HepG2 (cell line): ENCODE data around the gene EFNA2. TPM values are rescaled to one million over a fixed set of nuclear protein-coding genes. Genes with fewer than 3 reads are reported as not detected.

Source experiments
- AGO1 ChIP-seq: fragments of 200-400 bp; formaldehyde crosslinking; IDR thresholded peaks from 2 replicates; pipeline ENCODE4 v1.6.1; 2017; ENCODE audit warnings: mild to moderate bottlenecking, low read depth, low read length, moderate library complexity; ENCODE audit not compliant: poor library complexity, severe bottlenecking
- ATF7-NPFF ChIP-seq: sonication (generic); formaldehyde crosslinking; IDR thresholded peaks from 2 replicates; pipeline ENCODE4 v1.8.1; 2023; ENCODE audit warnings: mild to moderate bottlenecking, low read depth, missing genetic modification reagents, moderate library complexity
- ELF3 ChIP-seq: IDR thresholded peaks from 2 replicates; pipeline ENCODE4 v1.6.1; 2016; ENCODE audit warnings: missing genetic modification reagents, missing compliant biosample characterization
- KLF9 ChIP-seq: IDR thresholded peaks from 2 replicates; pipeline ENCODE4 v1.6.1; 2016; ENCODE audit warnings: low read depth
- POLR2AphosphoS2 ChIP-seq: IDR thresholded peaks from 2 replicates; pipeline ENCODE4 v1.6.1; 2011; ENCODE audit warnings: low read depth, low read length, improper control_type of control experiment
- SOX5 ChIP-seq: IDR thresholded peaks from 2 replicates; pipeline ENCODE4 v1.6.1; 2016; ENCODE audit warnings: borderline replicate concordance
- SP1 ChIP-seq, 2 experiments: fragments of 450-650 bp in 1 of 2; sonication (generic) in 1 of 2; formaldehyde crosslinking in 1 of 2; IDR thresholded peaks; 2 replicates each; pipeline versions ENCODE4 v1.4.0 to v1.6.1; 2016 to 2020; ENCODE audit warnings: missing genetic modification reagents in 1 of 2
- SPEN ChIP-seq: sonication (generic); formaldehyde crosslinking; IDR thresholded peaks from 2 replicates; pipeline ENCODE4 v1.5.1; 2020; ENCODE audit warnings: low read depth, mild to moderate bottlenecking, missing genetic modification reagents
- ZFP36L2 ChIP-seq: sonication (generic); formaldehyde crosslinking; IDR thresholded peaks from 2 replicates; pipeline ENCODE4 v1.4.0; 2020; ENCODE audit warnings: missing genetic modification reagents
- ZFP62 ChIP-seq: sonication (generic); formaldehyde crosslinking; IDR thresholded peaks from 2 replicates; pipeline ENCODE4 v1.4.0; 2020; ENCODE audit warnings: missing genetic modification reagents
- ZNF124 ChIP-seq: sonication (generic); formaldehyde crosslinking; IDR thresholded peaks from 2 replicates; pipeline ENCODE4 v1.4.0; 2020; ENCODE audit warnings: missing genetic modification reagents
- ZNF264 ChIP-seq: sonication (generic); formaldehyde crosslinking; IDR thresholded peaks from 2 replicates; pipeline ENCODE4 v1.4.0; 2020; ENCODE audit warnings: missing genetic modification reagents
- polyA plus RNA-seq, 8 experiments: library from polyadenylated mRNA; depleted of rRNA in 3 of 8; stranded (reverse) in 7 of 8; unstranded in 1 of 8; fragments of >200 nt; fragmentation: Illumina TruSeq in 4 of 8; extraction: Trizol in 4 of 8; gene quantifications; 2 replicates each; pipeline versions ENCODE4 v1.2.1 to v1.2.3, GENCODE V29; 2011 to 2016; ENCODE audit warnings: low read depth in 4 of 8, missing spikeins in 1 of 8, mixed read lengths in 1 of 8; ENCODE audit not compliant: insufficient read depth in 1 of 8
- total RNA-seq, 5 experiments: library from RNA; depleted of rRNA; stranded (reverse); fragments of >200 nt; fragmentation: Illumina TruSeq; extraction: Trizol; gene quantifications; 2 replicates each; pipeline ENCODE4 v1.2.3, GENCODE V29; 2016; ENCODE audit warnings: low read depth in 1 of 5
- TF ChIP-seq, protein P1 (sequence below): sonication (generic); formaldehyde crosslinking; IDR thresholded peaks from one replicate; pipeline ENCODE4 v1.5.1; 2020; ENCODE audit warnings: mild to moderate bottlenecking, missing genetic modification reagents; ENCODE audit errors: not compliant biosample characterization
- TF ChIP-seq, protein P2 (sequence below): sonication (generic); formaldehyde crosslinking; IDR thresholded peaks from 2 replicates; pipeline ENCODE4 v1.5.0; 2020; ENCODE audit warnings: mild to moderate bottlenecking, missing genetic modification reagents
- TF ChIP-seq, protein P3 (sequence below): IDR thresholded peaks from 2 replicates; pipeline ENCODE4 v1.6.1; 2016

The EFNA2 gene
- total and polyA plus RNA-seq, 2 of the 13 experiments (the other 11 are each of a cell fraction or from before 2014, with no cell fraction given): 6.0 to 9.9 TPM

DNA sequence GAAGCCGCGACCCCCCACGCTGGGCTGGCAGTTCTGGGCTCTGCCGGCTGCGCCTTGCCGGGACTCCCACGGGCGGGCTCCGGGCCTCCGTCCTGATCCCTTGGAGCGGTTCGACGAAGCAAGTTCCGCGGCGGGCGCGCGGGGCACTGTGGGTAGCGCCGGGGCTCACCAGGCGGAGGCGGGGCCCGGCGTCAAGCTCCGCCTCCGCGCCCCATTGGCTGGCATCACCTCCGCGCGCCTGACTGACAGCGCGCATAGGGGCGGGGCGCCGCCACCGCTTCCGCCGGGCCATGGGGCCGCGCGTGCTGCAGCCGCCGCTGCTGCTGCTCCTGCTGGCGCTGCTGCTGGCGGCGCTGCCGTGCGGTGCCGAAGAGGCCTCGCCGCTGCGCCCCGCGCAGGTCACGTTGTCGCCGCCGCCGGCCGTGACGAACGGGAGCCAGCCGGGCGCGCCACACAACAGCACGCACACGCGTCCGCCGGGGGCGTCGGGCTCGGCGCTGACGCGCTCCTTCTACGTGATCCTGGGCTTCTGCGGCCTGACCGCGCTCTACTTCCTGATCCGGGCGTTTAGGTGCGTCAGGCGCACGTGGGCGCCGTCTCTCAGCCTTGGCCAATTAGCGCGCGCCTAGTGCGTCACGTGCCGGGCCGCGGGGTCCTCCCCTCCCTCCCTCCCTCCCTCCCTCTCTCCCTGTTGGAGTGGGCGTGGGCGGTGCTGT lies 10.3 kb upstream of the EFNA2 start, which contains the start of gene FAM174C (continued):
- TF ChIP-seq ZNF264 (CRISPR knock-in tag) (no peak), POLR2AphosphoS2 (no peak), KLF9 (no peak), AGO1 (peak; percentile 99), ELF3 (CRISPR knock-in tag) (peak; percentile 76; the same call in 1 of the 2 replicates), SPEN (CRISPR knock-in tag) (peak; percentile 16), ZFP36L2 (CRISPR knock-in tag) (no peak), ZNF124 (no peak; the same call in 1 of the 2 replicates), SP1 (IDR thresholded peaks at IDR 0.05) (no peak), SP1 (CRISPR knock-in tag; IDR thresholded peaks at IDR 0.05) (peak; percentile 75), SOX5 (no peak), ATF7-NPFF (peak; percentile 94; the same call in 1 of the 2 replicates), ZFP62 (no peak)
- TF ChIP-seq, protein P1, sequence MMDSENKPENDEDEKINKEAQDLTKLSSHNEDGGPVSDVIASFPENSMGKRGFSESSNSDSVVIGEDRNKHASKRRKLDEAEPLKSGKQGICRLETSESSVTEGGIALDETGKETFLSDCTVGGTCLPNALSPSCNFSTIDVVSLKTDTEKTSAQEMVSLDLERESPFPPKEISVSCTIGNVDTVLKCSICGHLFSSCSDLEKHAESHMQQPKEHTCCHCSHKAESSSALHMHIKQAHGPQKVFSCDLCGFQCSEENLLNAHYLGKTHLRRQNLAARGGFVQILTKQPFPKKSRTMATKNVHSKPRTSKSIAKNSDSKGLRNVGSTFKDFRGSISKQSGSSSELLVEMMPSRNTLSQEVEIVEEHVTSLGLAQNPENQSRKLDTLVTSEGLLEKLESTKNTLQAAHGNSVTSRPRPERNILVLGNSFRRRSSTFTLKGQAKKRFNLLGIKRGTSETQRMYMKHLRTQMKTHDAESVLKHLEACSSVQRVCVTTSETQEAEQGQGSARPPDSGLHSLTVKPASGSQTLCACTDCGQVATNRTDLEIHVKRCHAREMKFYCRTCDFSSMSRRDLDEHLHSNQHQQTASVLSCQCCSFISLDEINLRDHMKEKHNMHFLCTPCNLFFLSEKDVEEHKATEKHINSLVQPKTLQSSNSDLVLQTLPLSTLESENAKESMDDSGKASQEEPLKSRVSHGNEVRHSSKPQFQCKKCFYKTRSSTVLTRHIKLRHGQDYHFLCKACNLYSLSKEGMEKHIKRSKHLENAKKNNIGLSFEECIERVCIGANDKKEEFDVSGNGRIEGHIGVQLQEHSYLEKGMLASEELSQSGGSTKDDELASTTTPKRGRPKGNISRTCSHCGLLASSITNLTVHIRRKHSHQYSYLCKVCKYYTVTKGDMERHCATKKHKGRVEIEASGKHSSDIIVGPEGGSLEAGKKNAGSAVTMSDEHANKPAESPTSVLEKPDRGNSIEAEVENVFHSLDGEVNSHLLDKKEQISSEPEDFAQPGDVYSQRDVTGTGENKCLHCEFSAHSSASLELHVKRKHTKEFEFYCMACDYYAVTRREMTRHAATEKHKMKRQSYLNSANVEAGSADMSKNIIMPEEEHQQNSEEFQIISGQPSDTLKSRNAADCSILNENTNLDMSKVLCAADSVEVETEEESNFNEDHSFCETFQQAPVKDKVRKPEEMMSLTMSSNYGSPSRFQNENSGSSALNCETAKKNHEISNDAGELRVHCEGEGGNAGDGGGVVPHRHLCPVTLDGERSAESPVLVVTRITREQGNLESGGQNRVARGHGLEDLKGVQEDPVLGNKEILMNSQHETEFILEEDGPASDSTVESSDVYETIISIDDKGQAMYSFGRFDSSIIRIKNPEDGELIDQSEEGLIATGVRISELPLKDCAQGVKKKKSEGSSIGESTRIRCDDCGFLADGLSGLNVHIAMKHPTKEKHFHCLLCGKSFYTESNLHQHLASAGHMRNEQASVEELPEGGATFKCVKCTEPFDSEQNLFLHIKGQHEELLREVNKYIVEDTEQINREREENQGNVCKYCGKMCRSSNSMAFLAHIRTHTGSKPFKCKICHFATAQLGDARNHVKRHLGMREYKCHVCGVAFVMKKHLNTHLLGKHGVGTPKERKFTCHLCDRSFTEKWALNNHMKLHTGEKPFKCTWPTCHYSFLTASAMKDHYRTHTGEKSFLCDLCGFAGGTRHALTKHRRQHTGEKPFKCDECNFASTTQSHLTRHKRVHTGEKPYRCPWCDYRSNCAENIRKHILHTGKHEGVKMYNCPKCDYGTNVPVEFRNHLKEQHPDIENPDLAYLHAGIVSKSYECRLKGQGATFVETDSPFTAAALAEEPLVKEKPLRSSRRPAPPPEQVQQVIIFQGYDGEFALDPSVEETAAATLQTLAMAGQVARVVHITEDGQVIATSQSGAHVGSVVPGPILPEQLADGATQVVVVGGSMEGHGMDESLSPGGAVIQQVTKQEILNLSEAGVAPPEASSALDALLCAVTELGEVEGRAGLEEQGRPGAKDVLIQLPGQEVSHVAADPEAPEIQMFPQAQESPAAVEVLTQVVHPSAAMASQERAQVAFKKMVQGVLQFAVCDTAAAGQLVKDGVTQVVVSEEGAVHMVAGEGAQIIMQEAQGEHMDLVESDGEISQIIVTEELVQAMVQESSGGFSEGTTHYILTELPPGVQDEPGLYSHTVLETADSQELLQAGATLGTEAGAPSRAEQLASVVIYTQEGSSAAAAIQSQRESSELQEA (CRISPR knock-in tag): no peak
- TF ChIP-seq, protein P2, sequence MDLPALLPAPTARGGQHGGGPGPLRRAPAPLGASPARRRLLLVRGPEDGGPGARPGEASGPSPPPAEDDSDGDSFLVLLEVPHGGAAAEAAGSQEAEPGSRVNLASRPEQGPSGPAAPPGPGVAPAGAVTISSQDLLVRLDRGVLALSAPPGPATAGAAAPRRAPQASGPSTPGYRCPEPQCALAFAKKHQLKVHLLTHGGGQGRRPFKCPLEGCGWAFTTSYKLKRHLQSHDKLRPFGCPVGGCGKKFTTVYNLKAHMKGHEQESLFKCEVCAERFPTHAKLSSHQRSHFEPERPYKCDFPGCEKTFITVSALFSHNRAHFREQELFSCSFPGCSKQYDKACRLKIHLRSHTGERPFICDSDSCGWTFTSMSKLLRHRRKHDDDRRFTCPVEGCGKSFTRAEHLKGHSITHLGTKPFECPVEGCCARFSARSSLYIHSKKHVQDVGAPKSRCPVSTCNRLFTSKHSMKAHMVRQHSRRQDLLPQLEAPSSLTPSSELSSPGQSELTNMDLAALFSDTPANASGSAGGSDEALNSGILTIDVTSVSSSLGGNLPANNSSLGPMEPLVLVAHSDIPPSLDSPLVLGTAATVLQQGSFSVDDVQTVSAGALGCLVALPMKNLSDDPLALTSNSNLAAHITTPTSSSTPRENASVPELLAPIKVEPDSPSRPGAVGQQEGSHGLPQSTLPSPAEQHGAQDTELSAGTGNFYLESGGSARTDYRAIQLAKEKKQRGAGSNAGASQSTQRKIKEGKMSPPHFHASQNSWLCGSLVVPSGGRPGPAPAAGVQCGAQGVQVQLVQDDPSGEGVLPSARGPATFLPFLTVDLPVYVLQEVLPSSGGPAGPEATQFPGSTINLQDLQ: peak; percentile 91
- TF ChIP-seq, protein P3, sequence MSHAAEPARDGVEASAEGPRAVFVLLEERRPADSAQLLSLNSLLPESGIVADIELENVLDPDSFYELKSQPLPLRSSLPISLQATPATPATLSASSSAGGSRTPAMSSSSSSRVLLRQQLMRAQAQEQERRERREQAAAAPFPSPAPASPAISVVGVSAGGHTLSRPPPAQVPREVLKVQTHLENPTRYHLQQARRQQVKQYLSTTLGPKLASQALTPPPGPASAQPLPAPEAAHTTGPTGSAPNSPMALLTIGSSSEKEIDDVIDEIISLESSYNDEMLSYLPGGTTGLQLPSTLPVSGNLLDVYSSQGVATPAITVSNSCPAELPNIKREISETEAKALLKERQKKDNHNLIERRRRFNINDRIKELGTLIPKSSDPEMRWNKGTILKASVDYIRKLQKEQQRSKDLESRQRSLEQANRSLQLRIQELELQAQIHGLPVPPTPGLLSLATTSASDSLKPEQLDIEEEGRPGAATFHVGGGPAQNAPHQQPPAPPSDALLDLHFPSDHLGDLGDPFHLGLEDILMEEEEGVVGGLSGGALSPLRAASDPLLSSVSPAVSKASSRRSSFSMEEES (CRISPR knock-in tag): peak; percentile 89
